H1 (cell line): ENCODE results near the gene IDUA. TPM values are rescaled to one million over a fixed set of nuclear protein-coding genes. Genes with fewer than 3 reads are reported as not detected.

Experiments used
- CTCF ChIA-PET: fragments of 300-600 bp; sonication (Branson Sonifier 250); formaldehyde crosslinking; loops from one replicate; lab custom pipeline; 2021; ENCODE audit not compliant: partially characterized antibody; lab: Charles Lee
- POLR2A ChIA-PET: fragments of 300-600 bp; sonication (Branson Sonifier 250); formaldehyde crosslinking; loops from one replicate; lab custom pipeline; 2021; ENCODE audit warnings: inconsistent platforms; ENCODE audit not compliant: partially characterized antibody; lab: Charles Lee
- DNase-seq, 2 experiments: peaks; one replicate each; pipeline versions ENCODE4 v3.0.0 to v3.0.0-alpha.2; 2010 to 2022; ENCODE audit warnings: low spot score in 2 of 2, low read depth in 1 of 2, mixed read lengths in 1 of 2
- FAIRE-seq: peaks from 2 replicates; lab custom pipeline; 2011; peaks lifted over from hg19 to GRCh38; lab: Jason Lieb, UNC
- H2AFZ ChIP-seq: 2 replicates; pipeline ENCODE4 v1.8.1; 2012; ENCODE audit warnings: low read length, inconsistent platforms
- H2AK5ac ChIP-seq: 2 replicates; pipeline ENCODE4 v1.6.1; 2013; ENCODE audit warnings: low read depth, low read length
- H2BK120ac ChIP-seq: replicated peaks from 2 replicates; pipeline ENCODE3; 2013; ENCODE audit warnings: low read depth, low read length, inconsistent platforms
- H2BK12ac ChIP-seq: 2 replicates; pipeline ENCODE4 v1.6.1; 2013; ENCODE audit warnings: low read depth, low read length
- H2BK15ac ChIP-seq: 2 replicates; pipeline ENCODE4 v1.6.1; 2013; ENCODE audit warnings: low read length
- H2BK20ac ChIP-seq: 2 replicates; pipeline ENCODE4 v1.6.1; 2013; ENCODE audit warnings: low read length
- H2BK5ac ChIP-seq: 2 replicates; pipeline ENCODE4 v1.6.1; 2013; ENCODE audit warnings: low read depth, low read length
- H3K14ac ChIP-seq: 2 replicates; pipeline ENCODE4 v1.6.1; 2013; ENCODE audit warnings: inconsistent platforms; ENCODE audit not compliant: insufficient read length
- H3K18ac ChIP-seq: 2 replicates; pipeline ENCODE4 v1.6.1; 2013; ENCODE audit warnings: low read length; ENCODE audit errors: extremely low read depth
- H3K23ac ChIP-seq: 2 replicates; pipeline ENCODE4 v1.6.1; 2013; ENCODE audit warnings: inconsistent platforms; ENCODE audit not compliant: insufficient read length
- H3K23me2 ChIP-seq: 2 replicates; pipeline ENCODE4 v1.6.1; 2013; ENCODE audit warnings: low read depth, low read length
- H3K27ac ChIP-seq: 2 replicates; pipeline ENCODE4 v1.6.1; 2011; ENCODE audit warnings: low read depth, low read length, inconsistent platforms
- H3K27me3 ChIP-seq, 4 experiments: replicated peaks in 1 of 4; 1 replicate in 1 of 4; 2 replicates in 3 of 4; pipeline versions ENCODE4 v1.6.1 to v1.8.1; 2011 to 2013; ENCODE audit warnings: low read length in 3 of 4, mild to moderate bottlenecking in 3 of 4, inconsistent platforms in 2 of 4, mixed read lengths in 2 of 4, moderate library complexity in 1 of 4; ENCODE audit not compliant: control insufficient read depth in 3 of 4, insufficient read depth in 3 of 4; ENCODE audit errors: extremely low read depth in 1 of 4
- H3K36me3 ChIP-seq, 4 experiments: 2 replicates each; pipeline versions ENCODE4 v1.6.1 to v1.8.1; 2011 to 2013; ENCODE audit warnings: mild to moderate bottlenecking in 4 of 4, low read length in 3 of 4, moderate library complexity in 2 of 4, control low read depth in 1 of 4, inconsistent platforms in 1 of 4; ENCODE audit not compliant: insufficient read depth in 4 of 4, control insufficient read depth in 2 of 4
- H3K4ac ChIP-seq: replicated peaks from 2 replicates; pipeline ENCODE3; 2013; ENCODE audit warnings: low read length, low read depth, mixed read lengths, inconsistent platforms; ENCODE audit not compliant: insufficient read length
- H3K4me1 ChIP-seq, 4 experiments: replicated peaks in 1 of 4; 1 replicate in 1 of 4; 2 replicates in 3 of 4; pipeline versions ENCODE4 v1.6.1 to v1.8.1; 2011 to 2013; ENCODE audit warnings: low read length in 3 of 4, inconsistent platforms in 2 of 4, mixed read lengths in 1 of 4; ENCODE audit not compliant: insufficient read depth in 4 of 4, control insufficient read depth in 3 of 4
- H3K4me2 ChIP-seq, 2 experiments: 2 replicates each; pipeline versions ENCODE4 v1.6.1 to v1.8.1; 2011 to 2013; ENCODE audit warnings: low read depth in 2 of 2, low read length in 2 of 2, control low read depth in 1 of 2, inconsistent platforms in 1 of 2, mild to moderate bottlenecking in 1 of 2; ENCODE audit not compliant: insufficient read depth in 1 of 2
- H3K4me3 ChIP-seq, 4 experiments: fragments of 200-600, 300-600 bp in 1 of 4; sonication (generic), shearing (Covaris generic), sonication (Bioruptor Twin) in 1 of 4; 2 replicates each; pipeline versions ENCODE4 v1.5.1 to v1.8.1; 2011 to 2016; ENCODE audit warnings: low read length in 4 of 4, low read depth in 3 of 4, control low read depth in 2 of 4, inconsistent platforms in 2 of 4, mild to moderate bottlenecking in 2 of 4, mixed read lengths in 1 of 4, moderate library complexity in 1 of 4; ENCODE audit not compliant: insufficient read depth in 2 of 4; ENCODE audit errors: extremely low read depth in 1 of 4
- H3K56ac ChIP-seq: replicated peaks from 2 replicates; pipeline ENCODE3; 2013; ENCODE audit warnings: low read depth, mild to moderate bottlenecking, mixed read lengths, low read length, inconsistent platforms; ENCODE audit not compliant: insufficient read length
- H3K79me1 ChIP-seq: 2 replicates; pipeline ENCODE4 v1.6.1; 2013; ENCODE audit warnings: low read depth, low read length, control low read depth
- H3K79me2 ChIP-seq, 2 experiments: 2 replicates each; pipeline versions ENCODE4 v1.6.1 to v1.8.1; 2012 to 2013; ENCODE audit warnings: low read length in 2 of 2, mild to moderate bottlenecking in 2 of 2, inconsistent platforms in 1 of 2; ENCODE audit not compliant: insufficient read depth in 2 of 2, control insufficient read depth in 1 of 2
- H3K9ac ChIP-seq, 4 experiments: replicated peaks in 1 of 4; 1 replicate in 1 of 4; 2 replicates in 3 of 4; pipeline versions ENCODE4 v1.6.1 to v1.8.1; 2011 to 2013; ENCODE audit warnings: low read depth in 3 of 4, low read length in 3 of 4, control low read depth in 2 of 4, mild to moderate bottlenecking in 2 of 4, moderate library complexity in 2 of 4, inconsistent platforms in 1 of 4; ENCODE audit errors: extremely low read depth in 1 of 4
- H3K9me3 ChIP-seq, 2 experiments: 2 replicates each; pipeline versions ENCODE4 v1.6.1 to v1.8.1; 2012 to 2013; ENCODE audit warnings: mild to moderate bottlenecking in 2 of 2, moderate library complexity in 2 of 2, control low read depth in 1 of 2, inconsistent platforms in 1 of 2, low read depth in 1 of 2, low read length in 1 of 2, mixed read lengths in 1 of 2; ENCODE audit not compliant: insufficient read depth in 2 of 2
- H4K20me1 ChIP-seq, 2 experiments: replicated peaks in 1 of 2; 2 replicates each; pipeline versions ENCODE3 to v1.8.1; 2011 to 2013; ENCODE audit warnings: inconsistent platforms in 2 of 2, low read length in 2 of 2, mild to moderate bottlenecking in 1 of 2; ENCODE audit not compliant: insufficient read depth in 2 of 2, control insufficient read depth in 1 of 2
- H4K5ac ChIP-seq: 2 replicates; pipeline ENCODE4 v1.6.1; 2013; ENCODE audit warnings: low read length, low read depth, mixed read lengths, inconsistent platforms; ENCODE audit not compliant: insufficient read length
- H4K8ac ChIP-seq: 2 replicates; pipeline ENCODE4 v1.8.0; 2013; ENCODE audit warnings: mild to moderate bottlenecking, moderate library complexity, low read length, inconsistent platforms; ENCODE audit not compliant: insufficient read depth; ENCODE audit errors: extremely low read depth
- H4K91ac ChIP-seq: replicated peaks from 2 replicates; pipeline ENCODE3; 2013; ENCODE audit warnings: low read length, mixed read lengths, inconsistent platforms; ENCODE audit not compliant: insufficient read length
- BCL11A ChIP-seq, 2 experiments: IDR thresholded peaks; one replicate each; pipeline ENCODE4 v1.6.1; 2011; ENCODE audit warnings: low read depth in 2 of 2, low read length in 2 of 2, mild to moderate bottlenecking in 2 of 2
- BRCA1 ChIP-seq: IDR thresholded peaks from 2 replicates; pipeline ENCODE4 v1.6.1; 2012; ENCODE audit warnings: low read depth, low read length, improper control_type of control experiment
- CEBPB ChIP-seq: IDR thresholded peaks from 2 replicates; pipeline ENCODE4 v1.6.1; 2012; ENCODE audit warnings: low read depth, low read length
- CHD2 ChIP-seq: IDR thresholded peaks from 2 replicates; pipeline ENCODE4 v1.6.1; 2012; ENCODE audit warnings: low read length, improper control_type of control experiment
- EGR1 ChIP-seq: IDR thresholded peaks from 2 replicates; pipeline ENCODE4 v1.6.1; 2011; ENCODE audit warnings: low read depth, low read length, borderline replicate concordance
- RBBP5 ChIP-seq: IDR thresholded peaks from 2 replicates; pipeline ENCODE4 v1.7.1; 2012; ENCODE audit warnings: low read depth, mild to moderate bottlenecking, inconsistent platforms, low read length, moderate library complexity, borderline replicate concordance
- RFX5 ChIP-seq: IDR thresholded peaks from 2 replicates; pipeline ENCODE4 v1.6.1; 2011; ENCODE audit warnings: low read depth, low read length, improper control_type of control experiment, borderline replicate concordance
- SP1 ChIP-seq: IDR thresholded peaks from 2 replicates; pipeline ENCODE4 v1.6.1; 2011; ENCODE audit warnings: low read depth, low read length
- WGBS, 2 experiments: shearing (Covaris generic) in 1 of 2; methylation state at CpG; one replicate each; pipeline versions ENCODE4 v1.1.6 to v1.1.7; 2013 to 2015; ENCODE audit warnings: low lambda C conversion rate in 2 of 2, mixed read lengths in 2 of 2, inconsistent platforms in 1 of 2, low coverage in 1 of 2, missing lambda C conversion rate in 1 of 2; ENCODE audit not compliant: insufficient replicate concordance in 2 of 2, insufficient coverage in 1 of 2, insufficient read length in 1 of 2; ENCODE audit errors: extremely low coverage in 1 of 2, missing lambda C conversion rate in 1 of 2; 5-methylcytosine and 5-hydroxymethylcytosine counted together
- polyA plus RNA-seq, 7 experiments: library from polyadenylated mRNA; depleted of rRNA in 3 of 7; stranded (reverse) in 5 of 7; unstranded in 2 of 7; fragments of >200 nt in 5 of 7; fragments of 200-250 nt in 2 of 7; gene quantifications; 1 replicate in 5 of 7; 2 replicates in 1 of 7; 4 replicates in 1 of 7; pipeline versions ENCODE4 v1.2.1 to v1.2.3, GENCODE V29; 2011 to 2013; ENCODE audit warnings: missing spikeins in 2 of 7, mixed read lengths in 2 of 7
- total RNA-seq: library from RNA; stranded (reverse); fragmentation: NEBNext Ultra II Directional; extraction: Animal tissue kit (Norgen Biotek cat#: 25700); gene quantifications from 2 replicates; pipeline ENCODE4 v1.2.1, GENCODE V29; 2021
- TF ChIP-seq, protein P1 (sequence below): IDR thresholded peaks from 2 replicates; pipeline ENCODE4 v1.6.1; 2011; ENCODE audit warnings: low read depth, mild to moderate bottlenecking, low read length; ENCODE audit not compliant: insufficient read depth
- TF ChIP-seq, protein P2 (sequence below): IDR thresholded peaks from 2 replicates; pipeline ENCODE4 v1.6.1; 2012; ENCODE audit warnings: inconsistent platforms
- TF ChIP-seq, protein P3 (sequence below), 3 experiments: IDR thresholded peaks; 1 replicate in 2 of 3; 2 replicates in 1 of 3; pipeline versions ENCODE4 v1.5.1 to v1.6.1; 2011; ENCODE audit warnings: low read length in 3 of 3, mild to moderate bottlenecking in 3 of 3, inconsistent platforms in 2 of 3, low read depth in 1 of 3, moderate library complexity in 1 of 3; ENCODE audit not compliant: insufficient read depth in 1 of 3; ENCODE audit errors: control extremely low read depth in 1 of 3

The IDUA gene
- total and polyA plus RNA-seq, 2 of the 8 experiments (the other 6 are each of a cell fraction or from before 2014, with no cell fraction given) = 2.8 to 4.8 TPM

DNA sequence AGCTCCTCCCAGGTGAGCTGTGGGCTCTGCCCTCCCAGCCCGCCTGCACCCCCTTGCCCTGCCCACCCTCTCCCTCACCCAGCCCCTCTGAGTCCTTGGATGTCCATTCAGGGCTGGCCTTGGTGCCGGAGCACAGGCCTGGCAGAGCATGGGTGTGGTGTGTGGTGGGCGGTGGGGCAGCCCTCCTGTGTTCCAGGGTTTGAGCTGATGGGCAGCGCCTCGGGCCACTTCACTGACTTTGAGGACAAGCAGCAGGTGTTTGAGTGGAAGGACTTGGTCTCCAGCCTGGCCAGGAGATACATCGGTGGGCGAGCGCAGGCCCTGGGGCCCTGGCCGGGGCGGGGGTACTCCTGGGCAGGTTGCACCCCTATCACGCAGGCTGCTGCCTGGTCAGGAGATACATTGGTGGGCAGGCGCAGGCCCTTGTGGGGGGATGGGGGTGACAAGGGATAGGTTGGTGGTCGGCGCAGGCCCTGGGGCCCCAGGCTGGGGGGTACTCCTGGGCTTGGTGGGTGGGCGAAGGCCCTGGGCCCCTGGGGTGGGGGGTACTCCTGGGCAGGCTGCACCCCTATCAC is 13.9 kb downstream of the IDUA start:
- FAIRE-seq (no peak), DNase-seq (no peak)
- no peak overlapping the region for H3K27ac ChIP-seq
- H3K36me3 ChIP-seq = no peaks in the 10 kb centered on the region
- H3K79me1 ChIP-seq = no peaks in the 10 kb centered on the region
- H3K4me1 ChIP-seq = peaks cover 0 to 6% (median 4%) of the 10 kb centered on the region in 4 experiments; a peak in 5 of 7 replicates
- peaks cover 58 to 92% (median 90%) of the 10 kb centered on the region in 4 experiments for H3K27me3 ChIP-seq
- H3K9ac ChIP-seq = no peak overlapping the region
- POLR2A ChIA-PET = no interaction called here
- no peak overlapping the region for H2BK20ac ChIP-seq
- H3K4me3 ChIP-seq = no peak overlapping the region
- H2BK120ac ChIP-seq = no peak overlapping the region
- no peak overlapping the region for H2AFZ ChIP-seq
- CTCF ChIA-PET = interaction anchor here (0.6 kb wide), 1 partner anchor 37 kb away, joined by 4 read pairs; no protein-coding TSS in a partner anchor
- H3K23ac ChIP-seq = no peak overlapping the region
- H3K56ac ChIP-seq = no peak overlapping the region
- 89% methylated on average over 15 of the region's 15 CpGs; no CpG with 5 or more reads in 1 of the 2 experiments for WGBS, 2 experiments
- no peak overlapping the region for H3K4ac ChIP-seq
- no peak overlapping the region for H3K18ac ChIP-seq
- no peaks in the 10 kb centered on the region for H3K9me3 ChIP-seq
- H4K8ac ChIP-seq = no peak overlapping the region
- H2BK5ac ChIP-seq = no peak overlapping the region
- H3K79me2 ChIP-seq = no peaks in the 10 kb centered on the region
- no peak overlapping the region for H4K5ac ChIP-seq
- no peak overlapping the region for H2AK5ac ChIP-seq
- no peak overlapping the region for H3K4me2 ChIP-seq
- H3K14ac ChIP-seq = no peak overlapping the region
- no peak overlapping the region for H2BK15ac ChIP-seq
- H4K20me1 ChIP-seq = peaks cover 2 to 21% of the 10 kb centered on the region in 2 experiments
- peaks cover 12% of the 10 kb centered on the region; the same call in 1 of the 2 replicates for H3K23me2 ChIP-seq
- H4K91ac ChIP-seq = no peak overlapping the region
- no peak overlapping the region for H2BK12ac ChIP-seq
- TF ChIP-seq SP1 (no peak), CEBPB (no peak), CHD2 (no peak), BRCA1 (no peak), EGR1 (no peak), BCL11A (IDR thresholded peaks at IDR 0.05; ENCODE audit: low read depth in 2 of 2, low read length in 2 of 2) (no peak), RBBP5 (no peak), RFX5 (no peak)
- TF ChIP-seq, protein P1, sequence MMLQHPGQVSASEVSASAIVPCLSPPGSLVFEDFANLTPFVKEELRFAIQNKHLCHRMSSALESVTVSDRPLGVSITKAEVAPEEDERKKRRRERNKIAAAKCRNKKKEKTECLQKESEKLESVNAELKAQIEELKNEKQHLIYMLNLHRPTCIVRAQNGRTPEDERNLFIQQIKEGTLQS = no peak
- TF ChIP-seq, protein P2, sequence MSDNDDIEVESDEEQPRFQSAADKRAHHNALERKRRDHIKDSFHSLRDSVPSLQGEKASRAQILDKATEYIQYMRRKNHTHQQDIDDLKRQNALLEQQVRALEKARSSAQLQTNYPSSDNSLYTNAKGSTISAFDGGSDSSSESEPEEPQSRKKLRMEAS = no peak
- TF ChIP-seq, protein P3, sequence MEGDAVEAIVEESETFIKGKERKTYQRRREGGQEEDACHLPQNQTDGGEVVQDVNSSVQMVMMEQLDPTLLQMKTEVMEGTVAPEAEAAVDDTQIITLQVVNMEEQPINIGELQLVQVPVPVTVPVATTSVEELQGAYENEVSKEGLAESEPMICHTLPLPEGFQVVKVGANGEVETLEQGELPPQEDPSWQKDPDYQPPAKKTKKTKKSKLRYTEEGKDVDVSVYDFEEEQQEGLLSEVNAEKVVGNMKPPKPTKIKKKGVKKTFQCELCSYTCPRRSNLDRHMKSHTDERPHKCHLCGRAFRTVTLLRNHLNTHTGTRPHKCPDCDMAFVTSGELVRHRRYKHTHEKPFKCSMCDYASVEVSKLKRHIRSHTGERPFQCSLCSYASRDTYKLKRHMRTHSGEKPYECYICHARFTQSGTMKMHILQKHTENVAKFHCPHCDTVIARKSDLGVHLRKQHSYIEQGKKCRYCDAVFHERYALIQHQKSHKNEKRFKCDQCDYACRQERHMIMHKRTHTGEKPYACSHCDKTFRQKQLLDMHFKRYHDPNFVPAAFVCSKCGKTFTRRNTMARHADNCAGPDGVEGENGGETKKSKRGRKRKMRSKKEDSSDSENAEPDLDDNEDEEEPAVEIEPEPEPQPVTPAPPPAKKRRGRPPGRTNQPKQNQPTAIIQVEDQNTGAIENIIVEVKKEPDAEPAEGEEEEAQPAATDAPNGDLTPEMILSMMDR (IDR thresholded peaks at IDR 0.05; ENCODE audit: control extremely low read depth in 1 of 3, insufficient read depth in 1 of 3, low read depth in 1 of 3, low read length in 3 of 3) = no peak
